ENCODE measurements around the gene NEURL1.
A peak's percentile ranks its signal among the peaks of the same experiment; 100 is the strongest.

NEURL1 gene

GRCh38 chr10:103542764-103543616, 49.5 kb downstream of the NEURL1 start:
- peak; percentile 53 for TF ChIP-seq CTCF (IDR thresholded peaks at IDR 0.05; ENCODE audit: control insufficient read depth, extremely low read depth, insufficient read depth)
- DNase-seq (ENCODE audit: low read depth), result no peak
- H3K4me3 ChIP-seq (ENCODE audit: low read depth, low read length), result peak overlapping the region; percentile 35; the same call in 1 of the 2 replicates

- TF ChIP-seq CTCF (IDR thresholded peaks at IDR 0.05; ENCODE audit: control insufficient read depth, extremely low read depth, insufficient read depth), result no peak
- H3K4me3 ChIP-seq (ENCODE audit: low read depth, low read length), result no peak overlapping the region
Observed at GRCh38 chr10:103543617-103544525, 50.4 kb downstream of the NEURL1 start.

GRCh38 chr10:103544657-103545310, 51.3 kb downstream of the NEURL1 start:
- H3K4me3 ChIP-seq (ENCODE audit: low read depth, low read length), result no peak overlapping the region
- TF ChIP-seq CTCF (IDR thresholded peaks at IDR 0.05; ENCODE audit: control insufficient read depth, extremely low read depth, insufficient read depth), result no peak
- no peak for DNase-seq (ENCODE audit: low read depth)

More at GRCh38 chr10:103543617-103544525, 50.4 kb downstream of the NEURL1 start:
- no peak for DNase-seq (ENCODE audit: low read depth)

GRCh38 chr10:103545366-103545765, 51.9 kb downstream of the NEURL1 start:
- no peak overlapping the region for H3K4me3 ChIP-seq (ENCODE audit: low read depth, low read length)
- no peak for DNase-seq (ENCODE audit: low read depth)
- TF ChIP-seq CTCF (IDR thresholded peaks at IDR 0.05; ENCODE audit: control insufficient read depth, extremely low read depth, insufficient read depth), result no peak

- H3K4me3 ChIP-seq (ENCODE audit: low read depth, low read length), result no peak overlapping the region
- no peak for TF ChIP-seq CTCF (IDR thresholded peaks at IDR 0.05; ENCODE audit: control insufficient read depth, extremely low read depth, insufficient read depth)
- DNase-seq (ENCODE audit: low read depth), result no peak
Observed at GRCh38 chr10:103545771-103546281, 52.3 kb downstream of the NEURL1 start.

GRCh38 chr10:103546401-103546800, 52.9 kb downstream of the NEURL1 start:
- no peak for DNase-seq (ENCODE audit: low read depth)
- TF ChIP-seq CTCF (IDR thresholded peaks at IDR 0.05; ENCODE audit: control insufficient read depth, extremely low read depth, insufficient read depth), result no peak
- no peak overlapping the region for H3K4me3 ChIP-seq (ENCODE audit: low read depth, low read length)

Measured in LNCaP clone FGC (cell line).